ENCODE results near the gene USB1. TPM values are rescaled to one million over a fixed set of nuclear protein-coding genes. Genes with fewer than 3 reads are reported as not detected.

USB1 gene
- polyA plus RNA-seq, 1 experiment: 86.2 TPM

DNA sequence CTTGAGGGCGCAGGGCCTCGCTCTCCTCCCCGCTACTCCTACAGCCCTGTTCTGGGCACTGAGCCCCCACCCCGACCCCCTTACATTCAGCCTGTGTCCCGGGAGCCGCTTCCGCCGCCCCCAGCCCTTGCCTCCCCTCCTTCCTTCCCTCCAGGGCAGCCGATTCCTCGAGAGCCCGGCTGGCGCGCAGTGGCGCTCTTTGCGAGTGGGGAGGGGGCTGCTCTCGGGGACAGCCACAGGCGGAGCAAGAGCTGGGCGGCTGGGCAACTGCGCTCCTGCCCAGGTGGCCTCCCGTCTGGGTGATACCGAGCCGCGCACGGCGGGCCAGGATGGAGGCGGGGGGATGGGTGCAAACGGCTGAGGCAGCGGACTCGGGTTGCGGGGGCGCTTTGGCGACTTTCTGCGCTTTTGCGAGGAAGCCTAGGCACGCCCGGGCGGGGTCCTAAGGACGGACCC is 25.5 kb downstream of the USB1 start:
- TF ChIP-seq, protein P1, sequence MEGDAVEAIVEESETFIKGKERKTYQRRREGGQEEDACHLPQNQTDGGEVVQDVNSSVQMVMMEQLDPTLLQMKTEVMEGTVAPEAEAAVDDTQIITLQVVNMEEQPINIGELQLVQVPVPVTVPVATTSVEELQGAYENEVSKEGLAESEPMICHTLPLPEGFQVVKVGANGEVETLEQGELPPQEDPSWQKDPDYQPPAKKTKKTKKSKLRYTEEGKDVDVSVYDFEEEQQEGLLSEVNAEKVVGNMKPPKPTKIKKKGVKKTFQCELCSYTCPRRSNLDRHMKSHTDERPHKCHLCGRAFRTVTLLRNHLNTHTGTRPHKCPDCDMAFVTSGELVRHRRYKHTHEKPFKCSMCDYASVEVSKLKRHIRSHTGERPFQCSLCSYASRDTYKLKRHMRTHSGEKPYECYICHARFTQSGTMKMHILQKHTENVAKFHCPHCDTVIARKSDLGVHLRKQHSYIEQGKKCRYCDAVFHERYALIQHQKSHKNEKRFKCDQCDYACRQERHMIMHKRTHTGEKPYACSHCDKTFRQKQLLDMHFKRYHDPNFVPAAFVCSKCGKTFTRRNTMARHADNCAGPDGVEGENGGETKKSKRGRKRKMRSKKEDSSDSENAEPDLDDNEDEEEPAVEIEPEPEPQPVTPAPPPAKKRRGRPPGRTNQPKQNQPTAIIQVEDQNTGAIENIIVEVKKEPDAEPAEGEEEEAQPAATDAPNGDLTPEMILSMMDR (IDR thresholded peaks at IDR 0.05; ENCODE audit: insufficient read depth, low read depth, low read length): no peak
- Histone ChIP-seq H3K4me3 (ENCODE audit: low read depth, low read length) (peak overlapping the region; percentile 53), H3K36me3 (ENCODE audit: control insufficient read depth, insufficient read depth, low read length) (no peaks in the 10 kb centered on the region), H3K27me3 (ENCODE audit: control insufficient read depth, insufficient read depth, low read length) (peaks cover 9% of the 10 kb centered on the region)
- POLR2A ChIA-PET: no interaction called here
- CTCF ChIA-PET: interaction anchor here (0.9 to 1.6 kb wide), 2 partner anchors 26 to 97 kb away, joined by 3 read pairs; partner anchors contain the start of genes USB1 and ZNF319
- DNase-seq (ENCODE audit: low read depth): no peak

DNA sequence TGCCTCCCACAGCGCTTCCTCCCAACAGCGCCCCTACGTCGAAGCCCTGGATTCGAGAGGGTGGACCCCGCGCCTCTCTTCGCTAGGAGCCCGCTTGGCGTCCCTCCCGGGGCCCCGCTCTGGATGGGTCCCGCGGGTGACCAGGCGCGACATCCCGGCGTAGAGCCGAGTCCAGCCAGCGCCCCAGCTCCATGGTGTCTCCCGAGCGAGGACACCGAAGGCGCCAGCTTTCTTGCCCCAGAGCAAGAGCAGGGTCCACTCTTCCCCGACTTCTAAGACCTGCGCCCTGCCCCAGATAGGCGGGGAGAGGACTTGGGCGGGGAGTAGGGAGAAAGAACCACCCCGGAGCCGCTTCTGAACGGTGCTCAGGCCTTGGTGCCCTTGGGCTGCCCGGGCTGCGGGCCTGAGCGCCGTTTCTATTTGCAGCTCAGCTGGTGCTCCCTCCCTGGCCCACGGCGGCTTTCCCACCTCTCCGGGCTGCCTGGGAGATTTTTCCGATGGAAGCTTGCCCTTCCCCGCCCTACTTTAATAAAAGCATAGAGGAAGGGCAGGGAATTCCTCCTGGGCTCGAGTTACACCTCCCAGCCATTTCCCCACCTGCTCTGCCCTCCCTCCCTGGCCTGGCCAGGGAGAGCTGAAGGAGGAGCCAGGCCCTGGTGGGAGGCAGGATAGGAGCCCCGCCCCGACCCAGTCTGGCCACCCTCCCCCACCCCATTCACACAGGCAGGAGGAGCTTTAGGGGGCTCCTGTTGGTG is 26.1 kb downstream of the USB1 start:
- Histone ChIP-seq H3K36me3 (ENCODE audit: control insufficient read depth, insufficient read depth, low read length) (no peaks in the 10 kb centered on the region), H3K27me3 (ENCODE audit: control insufficient read depth, insufficient read depth, low read length) (peaks cover 9% of the 10 kb centered on the region), H3K4me3 (ENCODE audit: low read depth, low read length) (peak overlapping the region; percentile 27)
- ChIA-PET POLR2A (no interaction called here), CTCF (interaction anchor here (1.3 to 1.6 kb wide), 3 partner anchors 27 to 94 kb away, joined by 3 to 4 read pairs (median 3); partner anchors contain the start of genes USB1 and ZNF319)
- TF ChIP-seq, protein P1 (IDR thresholded peaks at IDR 0.05; ENCODE audit: insufficient read depth, low read depth, low read length): no peak
- no peak for DNase-seq (ENCODE audit: low read depth)

DNA sequence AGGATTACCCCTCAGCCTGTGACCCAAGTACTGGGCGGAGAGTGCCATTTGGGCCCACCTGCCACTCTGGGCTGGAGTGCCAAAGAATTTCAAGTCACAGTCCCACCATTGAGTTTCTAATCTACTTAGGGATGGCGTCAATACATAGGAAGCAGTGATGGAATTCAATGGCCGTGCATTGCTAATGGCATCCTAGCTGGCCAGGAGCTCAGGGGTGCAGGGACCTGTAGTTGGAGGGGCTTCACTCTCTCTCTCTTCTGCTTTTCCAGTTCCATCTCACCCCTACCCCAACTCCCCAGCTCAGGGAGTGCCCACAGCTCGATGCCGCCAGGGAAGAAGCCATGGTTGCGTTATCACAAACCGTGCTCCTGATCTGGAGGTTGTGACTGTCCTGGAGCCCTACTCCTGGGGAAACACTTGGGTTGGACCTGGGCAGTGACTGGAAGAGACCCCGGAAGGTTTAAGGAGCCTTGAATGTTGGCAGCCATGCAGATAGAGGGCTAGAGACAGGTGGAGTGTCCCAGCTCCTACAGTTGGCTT is 26.8 kb downstream of the USB1 start:
- POLR2A ChIA-PET: no interaction called here
- TF ChIP-seq, protein P1 (IDR thresholded peaks at IDR 0.05; ENCODE audit: insufficient read depth, low read depth, low read length): no peak
- H3K27me3 ChIP-seq (ENCODE audit: control insufficient read depth, insufficient read depth, low read length): peaks cover 9% of the 10 kb centered on the region
- no peaks in the 10 kb centered on the region for H3K36me3 ChIP-seq (ENCODE audit: control insufficient read depth, insufficient read depth, low read length)
- CTCF ChIA-PET: interaction anchor here (1.3 to 1.6 kb wide), 3 partner anchors 27 to 94 kb away, joined by 3 to 4 read pairs (median 3); partner anchors contain the start of genes USB1 and ZNF319
- no peak for DNase-seq (ENCODE audit: low read depth)
- H3K4me3 ChIP-seq (ENCODE audit: low read depth, low read length): no peak overlapping the region

DNA sequence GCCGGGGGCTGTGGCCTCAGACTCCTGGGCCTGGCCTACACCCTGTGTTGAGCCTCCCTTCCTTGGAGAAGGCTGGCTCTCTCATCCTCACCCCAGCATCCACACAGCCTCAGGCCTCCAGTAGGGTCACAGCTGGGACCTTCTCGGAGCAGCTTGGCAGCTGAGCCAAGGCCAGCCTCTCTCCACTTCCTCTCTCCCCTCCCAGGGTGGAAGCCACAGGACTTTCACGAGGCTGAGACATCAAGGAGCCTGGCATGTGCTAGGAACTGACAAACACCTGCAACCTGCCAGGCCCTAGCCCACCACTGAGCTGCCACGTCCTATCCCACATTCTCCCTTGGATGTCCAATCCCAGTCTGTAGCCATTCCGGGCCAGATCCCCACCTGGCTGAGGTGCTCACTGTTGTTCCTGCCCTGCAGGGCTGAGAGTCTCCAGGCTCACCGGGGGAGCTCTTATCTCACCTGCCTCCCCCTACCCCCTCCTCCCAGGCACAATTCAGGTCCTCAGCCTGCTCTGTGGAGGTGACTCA is 27.4 kb downstream of the USB1 start:
- ChIA-PET POLR2A (no interaction called here), CTCF (interaction anchor here (1.1 to 1.4 kb wide), 2 partner anchors 93 to 459 kb away, joined by 3 to 4 read pairs; no protein-coding TSS in a partner anchor)
- TF ChIP-seq, protein P1 (IDR thresholded peaks at IDR 0.05; ENCODE audit: insufficient read depth, low read depth, low read length): no peak
- no peak overlapping the region for H3K4me3 ChIP-seq (ENCODE audit: low read depth, low read length)
- DNase-seq (ENCODE audit: low read depth): no peak
- H3K27me3 ChIP-seq (ENCODE audit: control insufficient read depth, insufficient read depth, low read length): peaks cover 9% of the 10 kb centered on the region
- H3K36me3 ChIP-seq (ENCODE audit: control insufficient read depth, insufficient read depth, low read length): no peaks in the 10 kb centered on the region

DNA sequence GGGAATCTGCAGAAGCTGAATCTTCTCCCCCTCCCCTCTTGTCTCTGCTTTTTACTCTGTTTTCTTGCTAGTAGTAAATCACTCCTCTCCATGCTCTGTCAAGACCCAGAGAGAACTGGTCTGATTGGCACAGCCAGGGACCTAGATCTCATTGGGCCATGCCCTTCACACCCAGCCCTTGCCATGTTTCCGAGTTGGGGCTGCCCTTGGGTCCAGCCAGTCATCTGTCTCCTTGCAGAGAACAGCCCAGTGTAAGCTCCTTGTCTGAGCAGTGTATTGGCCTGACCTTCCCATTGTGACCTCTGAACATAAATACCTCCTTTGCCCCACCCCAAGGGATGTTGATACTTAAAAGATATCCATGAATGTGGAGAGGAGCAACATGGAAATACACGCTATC is 28.2 kb downstream of the USB1 start:
- no peak for DNase-seq (ENCODE audit: low read depth)
- POLR2A ChIA-PET: interaction anchor here (0.5 kb wide), 1 partner anchor 109 kb away, joined by 5 read pairs; no protein-coding TSS in a partner anchor
- Histone ChIP-seq H3K36me3 (ENCODE audit: control insufficient read depth, insufficient read depth, low read length) (no peaks in the 10 kb centered on the region), H3K27me3 (ENCODE audit: control insufficient read depth, insufficient read depth, low read length) (peaks cover 9% of the 10 kb centered on the region), H3K4me3 (ENCODE audit: low read depth, low read length) (no peak overlapping the region)
- TF ChIP-seq, protein P1 (IDR thresholded peaks at IDR 0.05; ENCODE audit: insufficient read depth, low read depth, low read length): no peak
- CTCF ChIA-PET: interaction anchor here (1.1 kb wide), 1 partner anchor 458 kb away, joined by 3 read pairs; no protein-coding TSS in a partner anchor

Data from BJ (cell line).